ENCODE data around the gene ZBTB12.
"Not testable (repeated sequence)": the region's sequence is repeated elsewhere in the genome, so short reads cannot be mapped to it uniquely, and the experiment has no call there.

GRCh38 chr6:31908255-31908654 is 6.4 kb upstream of the ZBTB12 start:
- not testable (repeated sequence) for TF ChIP-seq CTCF (conservative IDR thresholded peaks at IDR 0.05); EZH2 (IDR thresholded peaks at IDR 0.05; ENCODE audit: low read depth)

Data from PC-9 (cell line).